HepG2 (cell line): ENCODE data around the gene ZCCHC10. TPM values are rescaled to one million over a fixed set of nuclear protein-coding genes. Genes with fewer than 3 reads are reported as not detected.
A peak's percentile ranks its signal among the peaks of the same experiment; 100 is the strongest.

Experiments used
- ARID2 ChIP-seq: sonication (generic); formaldehyde crosslinking; IDR thresholded peaks from 2 replicates; pipeline ENCODE4 v1.8.1; 2022; ENCODE audit warnings: mild to moderate bottlenecking, missing genetic modification reagents, borderline replicate concordance
- CTCF ChIP-seq: sonication (generic); formaldehyde crosslinking; IDR thresholded peaks from 2 replicates; pipeline ENCODE4 v1.5.0; 2020; ENCODE audit warnings: mild to moderate bottlenecking, missing genetic modification reagents, moderate library complexity
- EHMT2 ChIP-seq: fragments of 200-600 bp; sonication (generic); IDR thresholded peaks from 2 replicates; pipeline ENCODE4 v1.7.0; 2017; ENCODE audit warnings: antibody characterized with exemption, low read depth, low read length, borderline replicate concordance
- HOMEZ ChIP-seq: IDR thresholded peaks from 2 replicates; pipeline ENCODE4 v1.6.1; 2016; ENCODE audit warnings: low read depth
- HOXA3 ChIP-seq: sonication (generic); formaldehyde crosslinking; IDR thresholded peaks from 2 replicates; pipeline ENCODE4 v1.5.0; 2020; ENCODE audit warnings: missing genetic modification reagents
- IRF9 ChIP-seq: sonication (generic); formaldehyde crosslinking; IDR thresholded peaks from 2 replicates; pipeline ENCODE4 v1.8.0; 2022; ENCODE audit warnings: missing genetic modification reagents, mild to moderate bottlenecking, borderline replicate concordance
- KLF15 ChIP-seq: sonication (generic); formaldehyde crosslinking; IDR thresholded peaks from 2 replicates; pipeline ENCODE4 v1.8.1; 2023; ENCODE audit warnings: borderline replicate concordance, mild to moderate bottlenecking, inconsistent platforms, missing genetic modification reagents, mixed read lengths
- MXI1 ChIP-seq: IDR thresholded peaks from 3 replicates; pipeline ENCODE4 v1.6.1; 2012; ENCODE audit warnings: low read depth, low read length, inconsistent platforms, borderline replicate concordance
- PHF21A ChIP-seq: sonication (generic); formaldehyde crosslinking; IDR thresholded peaks from 2 replicates; pipeline ENCODE4 v1.5.0; 2020; ENCODE audit warnings: mild to moderate bottlenecking, missing genetic modification reagents
- YY1 ChIP-seq: IDR thresholded peaks from 2 replicates; pipeline ENCODE4 v1.6.1; 2011; ENCODE audit warnings: low read length, low read depth, moderate library complexity, mild to moderate bottlenecking; ENCODE audit not compliant: insufficient read depth, insufficient replicate concordance
- ZC3H4 ChIP-seq: sonication (generic); formaldehyde crosslinking; IDR thresholded peaks from 2 replicates; pipeline ENCODE4 v1.4.0; 2020; ENCODE audit warnings: missing genetic modification reagents, borderline replicate concordance
- ZIK1 ChIP-seq: sonication (generic); formaldehyde crosslinking; IDR thresholded peaks from 2 replicates; pipeline ENCODE4 v1.5.0; 2020; ENCODE audit warnings: mild to moderate bottlenecking, low read depth, missing genetic modification reagents, borderline replicate concordance
- ZNF674 ChIP-seq: sonication (generic); formaldehyde crosslinking; IDR thresholded peaks from 2 replicates; pipeline ENCODE4 v1.5.0; 2020; ENCODE audit warnings: low read depth, mild to moderate bottlenecking, missing genetic modification reagents
- ZNF784 ChIP-seq: sonication (generic); formaldehyde crosslinking; IDR thresholded peaks from 2 replicates; pipeline ENCODE4 v1.5.1; 2020; ENCODE audit warnings: missing genetic modification reagents, mild to moderate bottlenecking, borderline replicate concordance
- ZNF841 ChIP-seq: sonication (generic); formaldehyde crosslinking; IDR thresholded peaks from 2 replicates; pipeline ENCODE4 v1.8.1; 2023; ENCODE audit warnings: missing genetic modification reagents, borderline replicate concordance
- ZSCAN20 ChIP-seq: sonication (generic); formaldehyde crosslinking; IDR thresholded peaks from 2 replicates; pipeline ENCODE4 v1.4.0; 2020; ENCODE audit warnings: missing genetic modification reagents, mild to moderate bottlenecking, borderline replicate concordance
- ZUFSP ChIP-seq: sonication (generic); formaldehyde crosslinking; IDR thresholded peaks from 2 replicates; pipeline ENCODE4 v1.9.0; 2021; ENCODE audit warnings: missing genetic modification reagents, mild to moderate bottlenecking, borderline replicate concordance
- polyA plus RNA-seq, 8 experiments: library from polyadenylated mRNA; depleted of rRNA in 3 of 8; stranded (reverse) in 7 of 8; unstranded in 1 of 8; fragments of >200 nt; fragmentation: Illumina TruSeq in 4 of 8; extraction: Trizol in 4 of 8; gene quantifications; 2 replicates each; pipeline versions ENCODE4 v1.2.1 to v1.2.3, GENCODE V29; 2011 to 2016; ENCODE audit warnings: low read depth in 4 of 8, missing spikeins in 1 of 8, mixed read lengths in 1 of 8; ENCODE audit not compliant: insufficient read depth in 1 of 8
- total RNA-seq, 5 experiments: library from RNA; depleted of rRNA; stranded (reverse); fragments of >200 nt; fragmentation: Illumina TruSeq; extraction: Trizol; gene quantifications; 2 replicates each; pipeline ENCODE4 v1.2.3, GENCODE V29; 2016; ENCODE audit warnings: low read depth in 1 of 5

Gene ZCCHC10
- total and polyA plus RNA-seq, 2 of the 13 experiments (the other 11 are each of a cell fraction or from before 2014, with no cell fraction given), result 40.7 to 48.2 TPM

- TF ChIP-seq ZC3H4 (no peak; the same call in 1 of the 2 replicates), HOMEZ (CRISPR knock-in tag) (no peak), IRF9 (CRISPR knock-in tag) (no peak), ZIK1 (no peak), ZUFSP (CRISPR knock-in tag) (no peak), CTCF (CRISPR knock-in tag) (no peak), EHMT2 (no peak), ZSCAN20 (0 out of 2 replicates have a peak, but pooled peaks have one; percentile 40), ARID2 (CRISPR knock-in tag) (no peak), YY1 (no peak), ZNF784 (no peak), KLF15 (no peak), MXI1 (peak; percentile 86; the same call in 1 of the 3 replicates), ZNF674 (CRISPR knock-in tag) (0 out of 2 replicates have a peak, but pooled peaks have one; percentile 47), PHF21A (peak; percentile 23; the same call in 1 of the 2 replicates), HOXA3 (peak; percentile 45), ZNF841 (CRISPR knock-in tag) (no peak)
These were observed 26.2 kb upstream of the ZCCHC10 start (continued) for GRCh38 chr5:133052317-133053175.
